ELF-1 (cell line): Measurements from ENCODE around the gene MTERF4.
"Not testable (repeated sequence)": the region's sequence is repeated elsewhere in the genome, so short reads cannot be mapped to it uniquely, and the experiment has no call there.

Experiments used
- DNase-seq: peaks from one replicate; pipeline ENCODE4 v3.0.0-alpha.2; 2016; ENCODE audit warnings: low read depth, low spot score

MTERF4 gene

GRCh38 chr2:241111440-241111805 lies 9.3 kb upstream of the MTERF4 start:
- DNase-seq: no peak

DNA sequence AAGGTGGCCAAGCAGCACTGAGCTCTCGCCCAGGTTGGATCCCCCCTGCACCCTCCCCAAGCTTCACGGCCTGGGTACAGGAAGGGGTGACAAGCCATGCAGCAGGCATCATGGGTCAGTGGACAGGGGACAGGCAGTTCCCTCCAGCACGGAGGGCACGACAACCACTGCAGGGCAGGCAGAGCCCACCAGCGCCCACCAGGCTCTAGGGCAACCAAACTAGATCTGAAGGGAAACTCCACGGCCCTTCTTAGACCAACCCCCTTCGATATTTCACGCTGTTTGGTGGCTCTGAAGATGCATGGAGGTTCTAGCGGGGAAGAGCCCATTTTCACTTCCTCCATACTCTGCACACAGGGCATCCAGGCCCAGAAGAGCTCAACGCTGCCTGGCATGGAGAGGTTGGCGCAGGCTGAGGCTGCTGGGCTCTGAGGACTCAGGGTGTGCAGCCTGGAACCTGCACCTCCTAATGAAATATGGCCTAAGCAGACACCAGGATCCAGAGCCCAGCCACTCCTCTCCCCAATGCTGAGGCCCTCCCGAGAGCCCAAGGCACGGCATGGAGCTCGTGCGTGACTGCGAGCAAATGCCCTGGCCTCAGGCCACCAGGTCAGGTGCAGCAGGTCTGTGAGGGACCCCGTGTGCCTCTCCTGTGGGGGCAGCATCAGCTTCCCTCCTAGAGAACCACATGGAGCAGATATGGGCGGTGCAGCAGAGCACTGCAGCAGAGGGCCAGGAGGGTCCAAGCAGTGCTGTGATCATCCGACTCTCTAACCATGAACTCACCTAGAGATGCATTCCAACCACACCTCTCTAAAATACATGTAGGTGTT lies 8.7 kb upstream of the MTERF4 start:
- DNase-seq: no peak

- DNase-seq: no peak
Observed at GRCh38 chr2:241110089-241110606, 8.1 kb upstream of the MTERF4 start.

DNA sequence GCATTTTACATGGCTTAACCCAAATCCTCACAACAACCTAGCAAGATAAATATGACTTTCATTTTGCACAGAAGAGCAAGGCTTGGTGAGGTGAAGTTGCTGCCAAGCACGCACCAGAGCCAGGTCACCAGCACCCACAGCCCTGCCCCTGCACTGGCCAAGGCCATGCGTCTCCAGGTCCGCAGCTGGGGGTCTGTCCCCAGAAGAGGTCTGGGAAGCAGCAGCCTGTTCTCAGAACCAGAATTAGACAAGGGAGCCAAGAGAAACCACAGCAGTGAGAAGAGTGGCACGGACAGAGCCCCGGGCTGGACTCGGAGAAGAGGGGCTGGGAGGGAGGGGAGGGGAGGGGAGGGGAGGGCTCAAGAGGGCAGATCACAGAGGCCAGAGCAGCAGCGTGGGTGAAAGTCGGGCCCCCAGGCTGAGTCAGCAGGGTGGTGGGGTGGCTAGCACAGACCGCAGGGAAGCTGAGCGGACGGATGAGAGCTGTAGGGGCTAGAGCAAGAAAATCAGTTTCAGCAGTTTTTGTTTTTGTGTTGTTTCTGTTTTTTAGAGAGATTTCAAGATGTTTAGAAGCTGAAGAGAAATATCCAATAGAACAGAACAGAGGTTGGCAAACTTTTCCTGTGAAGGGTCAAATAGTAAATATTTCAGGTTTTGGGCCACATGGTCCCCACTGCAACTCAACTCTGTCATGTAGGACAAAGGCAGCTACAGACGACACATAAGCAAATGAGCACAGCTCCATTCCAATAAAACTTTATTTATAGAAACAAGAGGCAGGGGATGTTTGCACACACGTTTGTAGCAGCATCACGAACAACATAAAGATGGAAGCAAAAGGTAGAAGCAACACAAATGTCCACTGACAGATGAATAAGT lies 7.4 kb upstream of the MTERF4 start:
- DNase-seq: no peak

GRCh38 chr2:241108271-241109209 lies 6.5 kb upstream of the MTERF4 start:
- no peak for DNase-seq

GRCh38 chr2:241107031-241107783 lies 5.1 kb upstream of the MTERF4 start:
- DNase-seq: no peak

- DNase-seq: no peak
Observed at GRCh38 chr2:241105641-241106040, 3.6 kb upstream of the MTERF4 start.

DNA sequence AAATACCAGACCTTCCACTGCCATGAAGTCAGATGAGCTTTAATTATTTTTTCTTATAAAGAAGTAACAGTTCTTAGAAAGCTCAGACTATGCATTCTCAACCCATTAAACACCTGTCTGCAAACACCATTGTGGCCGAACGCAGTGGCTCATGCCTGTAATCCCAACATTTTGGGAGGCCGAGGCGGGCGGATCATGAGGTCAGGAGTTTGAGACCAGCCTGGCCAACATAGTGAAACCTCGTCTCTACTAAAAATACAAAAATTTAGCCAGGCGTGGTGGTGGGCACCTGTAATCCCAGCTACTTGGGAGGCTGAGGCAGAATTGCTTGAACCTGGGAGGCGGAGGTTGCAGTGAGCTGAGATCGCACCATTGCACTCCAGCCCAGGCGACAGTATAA lies 2.5 kb upstream of the MTERF4 start:
- not testable (repeated sequence) for DNase-seq

DNA sequence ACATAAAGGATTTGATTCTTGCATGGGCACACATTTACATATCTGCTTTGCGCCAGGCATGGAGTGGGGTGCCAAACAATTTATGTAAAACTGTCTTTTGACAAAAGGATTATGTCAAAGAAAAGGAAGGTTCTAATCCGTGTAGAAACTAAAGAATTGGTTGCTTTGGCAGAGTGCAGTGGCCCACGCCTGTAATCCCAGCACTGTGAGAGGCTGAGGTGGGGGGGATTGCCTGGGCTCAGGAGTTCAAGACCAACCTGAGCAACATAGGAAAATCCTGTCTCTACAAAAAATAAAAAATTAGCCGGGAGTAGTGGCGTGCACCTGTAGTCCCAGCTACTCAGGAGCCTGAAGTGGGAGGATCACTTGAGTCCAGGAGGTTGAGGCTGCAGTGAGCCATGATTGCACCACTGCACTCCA lies 1.1 kb upstream of the MTERF4 start:
- DNase-seq: no peak

DNA sequence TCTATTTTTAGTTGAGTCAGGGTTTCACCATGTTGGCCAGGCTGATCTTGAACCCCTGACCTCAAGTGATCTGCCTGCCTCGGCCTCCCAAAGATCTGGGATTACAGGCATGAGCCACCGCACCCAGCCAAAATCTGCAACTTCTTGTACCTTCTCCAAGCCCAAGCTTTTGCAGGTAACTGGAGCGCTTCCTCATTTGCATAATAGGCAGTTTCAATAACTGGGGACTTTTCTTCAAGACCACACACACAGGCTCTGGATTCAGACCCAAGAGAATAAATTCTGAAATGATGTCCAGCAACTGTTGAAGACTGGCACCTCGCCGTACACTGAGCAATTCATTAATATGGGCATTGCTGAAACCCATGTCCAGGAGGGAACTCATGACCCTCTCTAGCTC lies 2.8 kb downstream of the MTERF4 start:
- no peak for DNase-seq

GRCh38 chr2:241096979-241097378 lies 5.1 kb downstream of the MTERF4 start:
- DNase-seq: no peak

DNA sequence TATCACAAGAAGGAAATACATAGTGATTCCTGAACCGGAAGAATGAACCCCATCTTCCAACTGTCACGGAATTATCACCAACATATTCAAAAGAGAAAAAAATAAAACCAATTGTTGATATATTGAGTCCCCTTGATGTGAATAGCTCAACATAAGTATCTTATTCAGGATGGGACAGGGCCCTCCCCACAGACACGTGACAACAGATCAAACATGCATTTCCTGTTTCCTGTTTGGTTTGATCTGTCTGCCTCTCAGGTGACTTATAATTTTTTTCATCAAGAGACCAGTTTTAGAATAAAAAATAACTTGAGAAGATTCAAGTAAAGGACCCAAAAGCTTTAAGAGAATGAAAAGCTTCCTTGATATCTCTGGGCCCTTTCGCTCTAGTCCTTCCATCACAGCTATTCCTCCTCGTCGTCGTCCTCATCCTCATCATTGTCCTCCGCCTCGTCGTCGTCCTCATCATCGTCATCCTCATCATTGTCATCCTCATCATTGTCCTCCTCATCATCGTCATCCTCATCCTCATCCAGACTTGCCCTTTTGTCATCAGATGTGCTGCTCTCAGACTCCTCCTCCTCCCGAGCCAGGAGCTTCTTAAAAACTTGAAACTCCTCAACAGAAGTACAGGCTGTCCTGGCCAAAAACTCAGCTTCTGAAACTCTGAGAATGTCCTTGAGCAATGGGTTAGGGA lies 6.3 kb downstream of the MTERF4 start:
- no peak for DNase-seq

- no peak for DNase-seq
Observed at GRCh38 chr2:241094924-241095420, 7.1 kb downstream of the MTERF4 start.

GRCh38 chr2:241094172-241094571 lies 7.9 kb downstream of the MTERF4 start:
- no peak for DNase-seq

GRCh38 chr2:241093133-241093781 lies 8.8 kb downstream of the MTERF4 start:
- not testable (repeated sequence) for DNase-seq

DNA sequence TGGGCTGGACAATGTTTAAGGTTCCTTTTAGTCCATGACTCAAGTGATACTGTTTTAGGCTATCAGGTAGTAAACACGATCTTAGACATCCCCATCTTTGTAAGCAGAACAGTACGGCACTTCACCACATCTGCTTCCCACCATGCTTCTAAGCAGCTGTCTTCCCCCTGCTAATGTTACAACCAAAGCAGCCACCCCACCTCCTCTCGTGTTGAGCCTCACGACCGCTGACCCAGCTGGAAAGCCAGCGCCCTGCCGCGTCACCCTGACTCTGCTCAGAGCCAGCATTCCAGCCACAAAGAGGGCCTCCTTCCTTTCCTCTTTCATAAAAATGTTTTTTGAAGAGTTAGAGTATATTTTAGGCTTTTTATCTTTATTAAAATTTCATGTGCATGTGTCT lies 9.4 kb downstream of the MTERF4 start:
- no peak for DNase-seq

- DNase-seq: no peak
Observed at GRCh38 chr2:241091734-241092445, 10.2 kb downstream of the MTERF4 start.

DNA sequence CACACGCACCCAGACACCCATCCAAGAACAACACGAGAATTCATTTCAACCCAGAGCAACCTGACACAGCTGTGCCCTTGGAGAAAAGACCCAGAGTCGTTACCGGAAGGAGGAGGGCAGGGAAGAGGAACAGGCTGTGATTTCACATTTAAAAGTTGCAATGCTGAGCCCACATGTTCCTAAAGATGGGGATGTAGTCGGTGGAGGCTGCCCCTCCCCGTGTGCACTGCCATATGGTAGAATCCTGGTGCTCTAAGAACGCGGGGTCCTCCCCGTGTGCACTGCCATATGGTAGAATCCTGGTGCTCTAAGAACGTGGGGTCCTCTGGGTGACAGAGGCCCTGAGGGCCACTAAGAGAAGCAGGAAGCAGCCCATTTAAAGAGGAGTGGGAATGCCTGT lies 10.9 kb downstream of the MTERF4 start:
- no peak for DNase-seq
